NCI-H1436 (cell line): ENCODE data around the gene BCL2.

Experiments
- DNase-seq: peaks from one replicate; lab custom pipeline; 2025; lab: John Stamatoyannopoulos, UW

Gene BCL2

DNA sequence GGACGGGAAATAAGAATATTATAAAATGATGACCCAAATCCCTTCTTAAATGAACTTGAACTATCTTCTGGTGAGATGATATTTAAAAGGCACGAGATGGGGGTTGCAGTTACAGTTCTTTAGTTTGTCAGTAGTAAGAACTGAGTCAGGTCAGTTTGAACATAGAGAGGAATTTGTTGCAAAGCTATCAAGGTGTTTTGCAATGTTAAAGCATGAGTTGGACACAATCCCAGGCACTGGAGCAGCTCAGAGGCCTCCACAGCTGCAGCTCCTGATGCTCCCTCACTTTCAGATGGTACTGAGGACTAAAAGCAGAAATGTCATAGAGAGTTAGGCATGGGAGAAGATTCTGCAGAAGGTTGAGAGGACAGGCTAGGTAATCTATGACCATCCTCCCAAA is 236.0 kb downstream of the BCL2 start:
- no peak for DNase-seq

DNA sequence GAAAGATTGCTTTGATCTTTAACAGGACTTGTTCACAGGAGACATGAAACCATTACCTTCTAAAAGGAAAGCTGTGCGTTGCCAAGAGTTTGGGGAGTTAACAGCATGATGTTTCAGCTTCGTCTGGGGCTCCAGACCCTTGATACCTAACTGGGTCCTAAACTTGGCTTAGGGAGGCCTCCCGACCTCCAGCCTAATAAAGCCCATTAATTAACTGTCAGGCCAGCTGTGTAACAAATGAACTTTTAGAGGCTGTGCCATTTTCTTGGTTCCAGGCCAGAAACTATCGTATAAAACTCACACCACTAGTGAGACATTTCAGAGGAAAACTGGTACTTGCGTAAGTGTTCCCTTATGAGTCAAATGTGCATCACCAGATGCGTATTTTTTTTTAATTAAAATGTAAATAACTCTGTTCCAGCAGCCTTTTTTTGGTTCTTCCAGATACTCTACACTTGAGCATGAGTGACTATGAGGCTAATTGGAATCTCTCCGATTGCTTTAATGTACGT is 236.5 kb downstream of the BCL2 start:
- no peak for DNase-seq

DNA sequence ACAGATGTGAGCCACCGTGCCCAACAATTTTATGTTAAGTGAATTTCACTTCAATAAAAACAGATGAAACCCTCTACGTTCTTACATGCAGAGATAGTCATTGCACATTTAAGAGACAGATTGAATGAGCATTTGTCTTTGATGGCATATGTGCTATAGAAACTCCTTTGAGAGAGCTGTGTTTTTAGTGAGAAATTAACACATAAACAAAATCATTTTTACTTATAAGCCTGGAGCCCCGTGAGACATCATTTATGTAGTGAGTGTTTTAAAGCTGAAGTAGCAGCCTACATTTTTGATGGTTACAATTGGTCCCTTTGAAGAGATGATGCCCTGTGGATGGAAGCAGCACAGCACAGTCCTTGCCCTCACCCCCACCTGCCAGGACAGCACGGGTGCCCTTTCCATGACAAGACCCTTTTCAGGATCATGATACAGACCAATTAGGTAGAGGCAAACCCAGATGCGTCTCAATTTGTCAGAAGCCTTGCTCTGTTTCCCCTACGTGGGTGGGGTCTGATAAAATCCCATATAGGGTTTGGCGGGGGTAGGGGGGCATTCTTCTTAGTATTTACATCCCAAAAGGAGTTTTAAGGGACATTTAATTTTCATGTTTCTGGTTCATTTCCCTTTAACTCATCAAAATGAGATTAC is 237.1 kb downstream of the BCL2 start:
- DNase-seq = no peak

DNA sequence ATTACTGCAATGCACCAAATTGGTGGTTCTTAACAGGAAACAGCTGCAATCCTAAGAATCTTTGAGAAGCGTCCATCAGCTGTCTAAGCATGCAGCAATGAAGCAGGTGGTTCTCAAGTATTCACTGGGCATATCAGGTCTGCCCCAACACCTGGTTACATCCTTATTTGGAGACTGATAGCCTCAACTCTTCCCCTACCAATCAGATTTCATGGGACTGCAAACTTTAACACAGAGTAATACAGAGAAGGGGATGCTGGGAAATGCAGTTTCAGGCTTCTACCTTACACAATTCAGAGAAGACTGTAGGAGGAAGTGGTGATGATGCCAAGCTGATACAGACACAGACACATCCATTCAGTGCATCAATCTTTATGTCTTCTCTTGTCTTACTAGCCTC is 240.5 kb downstream of the BCL2 start:
- DNase-seq = no peak

DNA sequence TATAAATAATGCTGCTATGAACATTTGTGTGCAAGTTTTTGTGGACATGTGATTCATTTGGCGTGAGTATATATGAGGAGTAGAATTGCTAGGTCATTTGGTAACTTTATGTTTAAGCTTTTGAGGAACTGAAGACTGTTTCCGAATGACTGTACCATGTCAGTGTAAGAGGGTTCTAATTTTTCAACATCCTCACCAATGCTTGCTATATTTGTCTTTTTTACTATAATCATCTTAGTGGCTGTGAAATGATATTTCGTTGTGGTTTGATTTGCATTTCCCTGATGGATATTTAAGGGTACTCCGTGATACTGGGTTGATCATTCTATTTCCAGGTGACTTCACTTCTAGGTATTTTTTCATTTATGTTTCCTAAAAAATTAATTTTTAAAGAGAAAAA is 241.1 kb downstream of the BCL2 start:
- DNase-seq = no peak

DNA sequence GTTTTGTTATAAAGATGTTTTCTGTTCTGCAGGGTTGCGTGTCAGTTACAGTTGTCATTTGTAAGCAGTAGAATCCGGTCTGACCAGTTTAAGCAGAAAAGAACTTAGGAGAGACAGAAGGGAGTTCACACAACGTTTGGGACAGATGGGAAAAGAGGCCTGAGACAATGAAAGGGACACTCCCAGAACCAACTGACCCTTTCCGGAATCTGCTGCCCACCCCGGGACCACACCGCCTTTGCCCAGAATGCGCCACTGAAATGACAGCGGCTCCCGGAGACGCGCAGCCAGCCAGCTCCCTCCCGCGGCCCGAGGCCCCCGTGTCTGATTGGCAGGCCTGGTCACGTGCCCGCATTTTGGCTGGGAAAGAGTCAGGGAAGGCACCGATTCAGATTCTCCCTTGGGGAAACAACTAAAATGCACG is 244.6 kb downstream of the BCL2 start:
- peak; percentile 52 for DNase-seq

DNA sequence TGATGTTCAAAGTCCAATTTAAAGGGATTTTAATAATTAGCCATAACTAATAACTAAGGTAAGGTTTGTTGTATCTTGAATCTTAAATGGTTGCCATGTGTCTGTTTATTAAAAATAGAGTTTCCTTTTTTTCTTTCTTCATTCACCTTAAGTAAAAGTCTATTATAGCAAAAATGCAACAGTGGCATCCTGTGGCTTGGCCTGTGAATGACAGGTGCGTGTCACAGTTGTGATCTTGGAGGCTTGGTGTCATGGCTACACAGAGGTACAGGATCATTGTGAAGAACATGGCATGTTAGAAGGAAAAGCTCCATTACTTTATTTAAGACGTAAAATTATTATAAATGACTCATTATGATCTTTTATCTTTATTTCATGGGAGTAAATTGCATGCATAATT is 246.1 kb downstream of the BCL2 start:
- no peak for DNase-seq
